Adipose tissue (tissue), 3 donors: ENCODE results near the gene NEK10. TPM values are rescaled to one million over a fixed set of nuclear protein-coding genes. Genes with fewer than 3 reads are reported as not detected.

ENCODE experiments used
- H3K27ac ChIP-seq: one replicate; pipeline ENCODE4 v1.5.1; 2013; ENCODE audit warnings: low read depth, low read length
- WGBS, 3 donors: extraction: QIAGEN DNeasy Blood & Tissue Kit; methylation state at CpG; one replicate each; pipeline ENCODE4 v1.1.7; 2013; 5-methylcytosine and 5-hydroxymethylcytosine counted together
- polyA plus RNA-seq, 3 donors: library from polyadenylated mRNA; stranded (reverse); fragments of 200-250 nt; gene quantifications; one replicate each; pipeline ENCODE4 v1.2.3, GENCODE V29; 2013
- donor health status: healthy with polysubstance abuse.
- donor health status: Bipolar disorder and iron deficiency.
- donor health status: healthy.

Gene NEK10
- polyA plus RNA-seq, 3 donors, result 0.07 to 0.34 (median 0.09) TPM

DNA sequence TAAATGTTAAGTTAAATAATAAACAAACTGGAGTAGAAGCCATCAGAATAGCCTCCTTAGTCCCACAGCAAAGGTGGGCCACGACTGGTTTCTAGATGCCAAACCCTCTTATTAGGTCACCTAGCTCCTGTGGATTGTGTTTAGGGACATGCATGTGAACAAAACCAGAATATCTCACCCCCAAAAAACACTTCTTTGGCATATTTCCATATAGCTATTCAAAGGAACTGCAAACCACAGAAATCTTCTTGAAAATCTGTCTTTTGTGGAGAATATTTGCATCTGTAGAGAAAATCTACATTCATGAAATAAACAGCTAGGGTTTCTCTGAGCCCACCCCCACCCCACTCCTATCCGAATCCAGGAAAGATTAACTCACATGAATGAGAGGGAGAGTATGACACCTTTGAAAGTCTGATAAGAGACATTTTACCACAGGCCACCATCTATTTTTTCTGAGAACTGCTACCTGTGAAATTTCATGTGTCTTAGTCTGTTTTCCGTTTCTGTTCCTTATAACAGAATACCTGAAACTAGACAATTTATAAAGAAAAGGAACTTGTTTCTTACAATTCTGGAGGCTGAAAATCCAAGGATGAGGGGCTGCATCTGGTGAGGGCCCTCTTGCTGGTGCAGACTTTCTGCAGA, 159.4 kb downstream of the NEK10 start:
- 41 to 67% (median 45%) methylated on average over 3 of the region's 3 CpGs for WGBS, 3 donors
- no peak overlapping the region for H3K27ac ChIP-seq

DNA sequence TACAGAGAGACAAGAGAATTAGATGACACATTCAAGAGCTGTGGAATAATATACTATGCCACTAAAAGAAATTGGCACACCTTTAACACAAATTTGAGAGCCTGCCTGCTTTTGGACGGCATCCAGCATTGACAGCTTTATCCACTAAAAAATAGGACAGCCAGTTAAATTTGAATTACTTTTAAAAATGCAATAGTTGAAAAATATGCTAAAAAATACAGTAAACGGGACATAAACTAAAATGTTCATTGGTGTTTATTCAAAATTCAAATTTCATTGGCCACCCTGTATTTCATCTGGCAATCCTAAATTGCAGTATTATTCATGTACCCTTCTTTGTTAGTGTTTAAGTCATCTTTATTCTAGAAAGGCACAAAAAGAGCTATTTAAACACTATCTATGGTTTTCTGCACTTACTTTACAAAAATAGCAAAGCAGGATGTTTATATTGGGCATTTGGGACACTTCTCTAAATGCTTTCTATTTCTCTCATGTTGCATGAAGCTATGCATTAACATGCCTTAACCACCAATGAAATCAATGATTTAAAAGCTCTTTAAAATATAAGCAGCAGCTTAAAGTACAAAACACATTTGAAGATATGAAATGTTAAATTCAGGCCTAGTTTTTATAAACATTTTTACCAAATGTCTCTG, 160.1 kb downstream of the NEK10 start:
- WGBS, 3 donors, result 72 to 76% (median 75%) methylated on average over 2 of the region's 2 CpGs
- no peak overlapping the region for H3K27ac ChIP-seq

- H3K27ac ChIP-seq, result no peak overlapping the region
- WGBS, 3 donors, result 97 to 100% (median 100%) methylated on average over 1 of the region's 1 CpG
Observed at GRCh38 chr3:27202959-27203358, 166.2 kb downstream of the NEK10 start.

- no peak overlapping the region for H3K27ac ChIP-seq
- WGBS, 3 donors, result 42 to 90% (median 87%) methylated on average over 5 of the region's 5 CpGs
Observed at GRCh38 chr3:27201492-27201891, 167.7 kb downstream of the NEK10 start.

DNA sequence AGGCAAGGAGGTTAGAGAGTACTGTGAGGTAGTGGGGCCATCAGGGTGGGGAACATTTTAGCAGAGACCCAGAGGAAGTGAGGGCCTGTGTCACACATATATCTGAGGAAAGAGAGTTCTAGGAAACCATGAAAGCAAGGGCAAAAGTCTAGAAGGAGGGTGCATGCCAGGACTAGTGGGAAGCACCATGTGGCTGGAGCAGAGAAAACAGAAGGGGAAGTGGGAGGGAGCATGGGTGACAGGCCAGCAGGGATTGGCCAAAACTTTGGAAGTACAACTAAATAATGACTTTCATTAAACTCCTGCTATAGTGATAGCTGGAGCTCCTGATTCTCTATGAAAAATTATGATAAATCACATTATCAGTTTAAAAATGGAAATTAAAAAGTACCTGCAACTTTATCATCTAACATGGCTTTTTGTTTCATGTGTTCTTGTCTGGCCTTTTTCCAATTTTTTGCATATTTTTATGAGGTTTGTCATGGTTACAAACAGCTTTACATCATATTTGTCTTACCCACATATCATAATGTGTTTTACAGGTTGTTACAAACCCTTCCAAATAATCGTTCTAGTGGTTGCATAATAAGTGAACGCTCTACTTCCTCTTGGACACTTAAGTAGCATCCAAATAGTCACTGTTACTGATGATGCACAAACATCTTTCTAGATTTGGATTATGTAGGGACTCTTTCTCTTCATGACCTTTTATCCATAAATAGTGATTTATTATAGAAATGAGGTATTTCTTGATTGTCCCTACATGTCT, 168.3 kb downstream of the NEK10 start:
- 49 to 63% (median 51%) methylated on average over 2 of the region's 2 CpGs for WGBS, 3 donors

GRCh38 chr3:27194861-27195483, 174.2 kb downstream of the NEK10 start:
- no peak overlapping the region for H3K27ac ChIP-seq
- WGBS, 3 donors, result 0 to 40% (median 0%) methylated on average over 1 of the region's 1 CpG

More for the DNA sequence above, 168.3 kb downstream of the NEK10 start:
- H3K27ac ChIP-seq, result no peak overlapping the region

- WGBS, 3 donors, result 75 to 89% (median 86%) methylated on average over 2 of the region's 2 CpGs
- H3K27ac ChIP-seq, result no peak overlapping the region
Observed at GRCh38 chr3:27193056-27193455, 176.1 kb downstream of the NEK10 start.

GRCh38 chr3:27186013-27186412, 183.2 kb downstream of the NEK10 start:
- no peak overlapping the region for H3K27ac ChIP-seq
- WGBS, 3 donors, result 83 to 92% (median 87%) methylated on average over 5 of the region's 5 CpGs

DNA sequence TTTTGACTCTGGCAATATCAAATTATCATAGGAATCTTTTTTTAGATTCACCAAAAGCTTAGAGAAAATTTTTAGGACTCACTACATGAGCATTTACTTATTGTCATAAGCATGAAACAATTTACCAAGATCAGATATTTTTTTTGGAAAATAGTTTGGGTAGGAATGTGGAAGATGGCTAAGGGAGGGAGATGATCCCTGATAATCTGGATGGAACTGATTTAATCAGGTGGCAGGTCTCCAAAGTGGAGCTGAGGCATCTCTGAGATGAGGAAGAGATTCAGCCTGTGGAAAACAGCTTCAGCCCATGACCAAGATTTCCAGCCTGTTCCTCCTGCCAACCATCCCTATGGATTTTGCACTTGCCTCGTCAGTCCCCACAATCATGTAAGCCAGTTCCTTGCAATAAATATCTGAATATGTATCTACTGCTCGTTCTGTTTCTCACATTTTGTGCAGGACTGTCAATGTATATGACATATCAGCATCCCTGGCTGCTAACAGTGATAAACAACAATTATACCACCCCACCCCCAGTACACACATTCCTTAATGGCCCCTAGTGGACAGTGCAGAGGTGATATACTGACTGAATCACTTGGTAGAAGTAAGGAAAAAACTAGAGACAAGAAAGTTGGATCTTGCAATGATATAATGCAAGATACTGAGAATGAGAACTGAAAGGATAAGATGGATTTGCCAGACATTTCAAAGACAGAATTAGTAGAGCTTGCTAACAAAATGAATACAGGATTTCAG, 183.8 kb downstream of the NEK10 start:
- WGBS, 3 donors, result 57 to 79% (median 68%) methylated on average over 2 of the region's 2 CpGs
- no peak overlapping the region for H3K27ac ChIP-seq

- H3K27ac ChIP-seq, result no peak overlapping the region
- 58 to 67% (median 66%) methylated on average over 2 of the region's 2 CpGs for WGBS, 3 donors
Observed at GRCh38 chr3:27184261-27184660, 184.9 kb downstream of the NEK10 start.

DNA sequence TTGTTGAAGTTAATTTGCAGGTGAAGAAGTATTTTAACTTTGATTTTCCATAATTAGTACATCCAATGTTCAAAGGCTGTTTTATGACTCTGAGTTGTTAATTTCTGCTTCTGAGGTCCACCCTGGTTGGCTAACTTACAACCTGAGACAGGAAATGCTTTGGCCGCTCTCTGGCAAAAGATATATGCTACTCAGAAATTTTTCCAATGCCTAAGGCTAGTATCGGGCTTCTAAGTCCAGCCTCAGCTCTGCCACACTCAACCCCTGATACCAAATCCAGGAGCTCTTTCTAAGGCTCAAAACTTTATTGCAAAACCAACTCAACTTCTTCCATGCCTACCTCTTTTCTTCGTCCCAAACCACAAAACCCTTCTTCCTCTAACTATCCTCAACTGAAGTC, 192.9 kb downstream of the NEK10 start:
- no peak overlapping the region for H3K27ac ChIP-seq
- WGBS, 3 donors, result 70 to 91% (median 71%) methylated on average over 3 of the region's 3 CpGs

DNA sequence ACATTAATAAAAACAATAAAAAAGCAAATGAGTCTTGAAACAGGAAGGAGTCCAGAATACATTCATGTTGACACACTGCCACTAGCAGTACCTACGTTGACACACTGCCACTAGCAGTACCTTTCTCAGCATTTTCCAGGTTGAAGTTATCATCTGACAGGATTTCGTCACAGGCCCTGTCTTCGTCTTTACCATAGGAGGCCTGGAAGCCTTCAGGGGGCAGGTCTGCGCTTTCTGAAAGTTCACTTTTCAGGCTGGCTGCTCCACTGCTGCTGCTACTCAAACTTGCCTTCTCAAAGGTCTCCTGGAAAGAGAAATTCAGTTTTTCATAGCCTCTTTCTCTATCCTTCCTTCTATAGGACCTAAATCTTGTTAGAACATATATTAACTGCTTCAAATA, 194.7 kb downstream of the NEK10 start:
- 72 to 84% (median 81%) methylated on average over 4 of the region's 4 CpGs for WGBS, 3 donors

GRCh38 chr3:27171113-27171512, 198.1 kb downstream of the NEK10 start:
- no peak overlapping the region for H3K27ac ChIP-seq
- 61 to 96% (median 66%) methylated on average over 2 of the region's 2 CpGs for WGBS, 3 donors

More for the DNA sequence above, 194.7 kb downstream of the NEK10 start:
- no peak overlapping the region for H3K27ac ChIP-seq

DNA sequence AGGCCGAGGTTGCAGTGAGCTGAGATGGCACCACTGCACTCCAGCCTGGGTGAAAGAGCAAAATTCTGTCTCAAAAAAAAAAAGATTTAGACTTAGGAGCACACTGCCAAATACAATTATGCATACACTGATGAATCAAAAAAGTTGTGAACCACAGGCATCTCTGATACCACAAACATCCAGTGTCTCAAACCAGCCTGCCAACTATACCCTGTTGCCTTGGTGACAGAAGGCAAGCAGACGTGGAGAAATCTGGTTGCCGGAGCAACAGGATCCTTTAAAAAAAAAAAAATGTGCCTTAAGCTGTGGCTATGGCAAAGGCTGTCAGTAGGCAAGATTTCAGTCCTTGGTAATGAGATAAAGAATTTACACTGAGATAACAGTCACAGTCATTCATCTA, 202.3 kb downstream of the NEK10 start:
- 65 to 82% (median 81%) methylated on average over 3 of the region's 3 CpGs for WGBS, 3 donors
- H3K27ac ChIP-seq, result no peak overlapping the region

DNA sequence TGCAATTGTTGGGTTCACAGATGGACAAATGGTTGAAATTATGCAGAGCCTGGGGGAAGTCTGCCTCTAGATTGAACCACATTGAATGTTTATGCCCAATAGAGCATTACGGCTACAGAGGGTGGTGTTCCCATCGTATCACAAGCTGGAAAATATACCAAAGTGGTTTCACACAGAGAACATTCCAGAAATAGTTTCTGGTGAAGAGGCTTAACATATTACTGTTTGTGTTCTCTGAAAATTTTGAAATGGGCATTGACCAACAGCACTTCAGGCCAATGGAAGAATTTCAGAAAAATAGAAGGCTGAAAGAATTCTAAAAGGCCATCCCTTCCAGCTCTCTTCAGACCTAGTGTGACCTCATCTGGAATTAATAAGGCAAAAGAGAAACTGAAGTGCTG, 203.9 kb downstream of the NEK10 start:
- WGBS, 3 donors, result 68 to 79% (median 70%) methylated on average over 2 of the region's 2 CpGs
- H3K27ac ChIP-seq, result no peak overlapping the region

DNA sequence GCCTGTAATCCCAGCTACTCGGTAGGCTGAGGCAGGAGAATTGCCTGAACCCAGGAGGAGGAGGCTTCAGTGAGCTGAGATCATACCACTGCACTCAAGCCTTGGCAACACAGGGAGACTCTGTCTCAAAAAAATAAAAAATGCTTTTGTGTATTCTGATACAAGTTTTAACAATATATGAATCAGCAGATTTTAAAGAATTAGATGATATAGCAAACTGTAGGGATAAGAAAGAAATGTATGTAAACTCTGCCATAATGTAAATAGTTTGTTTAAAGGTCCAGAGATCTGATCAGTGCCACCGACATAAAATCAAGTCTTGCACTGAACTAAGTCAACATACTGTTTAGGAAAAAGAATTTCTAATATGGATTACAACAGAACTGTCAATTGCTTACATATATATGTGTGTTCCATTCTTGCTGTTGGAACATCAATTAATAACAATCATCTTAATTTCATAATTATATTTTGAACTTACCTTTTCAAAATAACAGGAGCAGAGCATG, 208.3 kb downstream of the NEK10 start:
- H3K27ac ChIP-seq, result no peak overlapping the region
- WGBS, 3 donors, result 60 to 86% (median 86%) methylated on average over 2 of the region's 2 CpGs

- no peak overlapping the region for H3K27ac ChIP-seq
- 93 to 94% (median 93%) methylated on average over 3 of the region's 3 CpGs for WGBS, 3 donors
Observed at GRCh38 chr3:27160146-27160545, 209.0 kb downstream of the NEK10 start.

GRCh38 chr3:27147215-27147614, 222.0 kb downstream of the NEK10 start:
- H3K27ac ChIP-seq, result no peak overlapping the region
- WGBS, 3 donors, result 50 to 83% (median 81%) methylated on average over 1 of the region's 1 CpG
